HG03342 (cell line): ENCODE measurements around the gene TPST2.

ENCODE experiments used
- ATAC-seq: cut with Tn5 transposase; IDR thresholded peaks from one replicate; pipeline ENCODE4 v1.9.1; 2021; ENCODE audit warnings: mild to moderate bottlenecking, moderate library complexity; ENCODE audit not compliant: unreplicated experiment

TPST2 gene

GRCh38 chr22:26610996-26611395, 21.1 kb upstream of the TPST2 start:
- ATAC-seq = no peak

DNA sequence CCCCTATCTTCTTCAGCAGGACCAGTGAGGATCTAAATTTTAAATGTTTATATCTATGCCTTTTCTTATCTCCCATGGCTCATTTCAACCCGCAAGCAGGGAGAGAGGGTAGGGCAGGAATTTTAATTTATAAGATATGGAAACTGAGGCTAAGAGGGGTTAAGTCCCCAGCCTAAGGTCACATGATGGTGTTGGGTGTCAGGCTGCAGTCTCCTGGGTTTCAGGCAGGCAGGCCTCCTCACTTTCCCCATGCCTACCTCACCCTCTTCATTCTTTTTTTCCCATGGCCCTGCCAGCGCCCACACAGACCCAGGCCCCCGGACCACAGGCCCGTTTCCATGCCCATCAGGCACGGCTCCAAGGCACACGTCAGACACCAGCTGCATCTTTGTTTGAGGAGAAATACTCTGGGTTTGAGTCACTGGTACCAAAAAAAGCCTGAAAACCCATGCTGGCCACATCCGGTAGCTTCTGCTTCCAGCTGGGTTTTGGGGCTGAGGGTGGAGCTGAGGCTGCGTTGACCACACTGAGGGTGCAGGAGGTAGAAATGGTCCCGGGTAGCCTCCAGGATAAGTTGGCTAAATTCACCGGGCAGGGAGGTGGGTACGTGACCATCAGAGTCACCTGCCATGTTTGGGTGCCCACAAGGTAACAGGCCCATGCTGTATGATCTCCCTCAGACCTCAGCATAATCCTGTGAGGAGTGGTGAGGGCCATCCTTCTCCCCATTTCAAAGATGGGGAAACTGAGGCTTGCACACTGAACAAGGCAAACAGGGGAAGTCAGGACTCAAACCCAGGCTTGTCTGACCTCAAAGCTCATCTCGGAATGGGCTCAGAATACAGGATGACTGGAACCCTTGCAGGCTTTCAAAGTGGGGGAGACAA, 20.4 kb upstream of the TPST2 start:
- ATAC-seq = peak; percentile 76

DNA sequence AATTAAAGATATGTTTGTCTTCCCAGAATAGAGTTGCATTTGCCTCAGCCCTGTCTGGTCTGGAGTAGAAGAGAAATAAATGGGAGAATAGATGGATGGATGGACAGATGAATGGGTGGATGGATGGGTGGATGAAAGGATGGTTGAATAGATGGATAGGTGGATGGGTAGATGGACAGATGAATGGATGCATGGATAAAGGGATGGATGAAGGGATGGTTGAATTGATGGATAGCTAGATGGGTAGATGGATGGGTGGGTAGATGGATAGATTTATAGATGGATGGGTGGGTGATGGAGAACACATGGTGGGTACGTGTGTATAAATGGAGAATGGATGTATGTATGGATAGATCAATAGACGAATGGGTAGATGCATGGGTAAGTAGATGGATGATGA, 19.4 kb upstream of the TPST2 start:
- ATAC-seq = no peak

DNA sequence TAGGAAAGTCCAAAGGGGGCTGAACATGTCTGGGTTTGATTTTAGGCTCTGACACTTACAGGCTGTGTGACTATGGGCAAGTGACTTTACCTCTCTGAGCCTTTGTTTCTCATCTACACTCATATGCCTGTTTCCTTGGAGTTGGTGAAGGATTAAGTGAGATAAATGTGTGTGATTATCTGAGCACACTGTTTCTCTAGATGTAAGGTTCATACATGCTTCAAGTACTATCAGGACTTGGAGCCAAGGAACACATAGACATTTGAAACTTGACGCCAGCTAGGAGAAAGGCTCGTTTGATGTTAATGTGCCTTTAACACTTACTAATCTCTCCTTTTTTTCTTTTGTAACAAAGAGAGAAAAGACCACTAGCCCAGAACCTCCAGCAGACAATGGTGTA, 18.2 kb upstream of the TPST2 start:
- no peak for ATAC-seq

GRCh38 chr22:26606611-26607010, 16.7 kb upstream of the TPST2 start:
- no peak for ATAC-seq

DNA sequence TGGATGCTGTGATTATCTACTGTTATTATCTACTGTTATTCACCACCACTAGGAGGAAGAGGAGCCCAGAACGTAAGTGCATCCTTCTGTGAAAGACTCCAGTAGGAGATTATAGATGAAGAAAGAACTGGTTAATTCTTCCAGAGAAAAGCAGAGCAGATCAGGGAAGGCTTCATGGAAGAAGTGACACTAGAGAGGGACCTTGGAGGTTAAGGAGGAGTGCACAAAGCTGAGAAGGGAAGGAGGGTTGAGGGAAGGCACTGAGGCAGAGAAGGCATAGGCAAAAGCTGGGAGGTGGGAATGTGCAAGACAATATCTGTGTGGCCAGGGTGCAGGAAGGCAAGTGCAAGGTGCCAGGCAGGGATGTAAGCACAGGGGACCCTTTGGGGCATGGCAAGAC, 14.4 kb upstream of the TPST2 start:
- ATAC-seq = no peak

DNA sequence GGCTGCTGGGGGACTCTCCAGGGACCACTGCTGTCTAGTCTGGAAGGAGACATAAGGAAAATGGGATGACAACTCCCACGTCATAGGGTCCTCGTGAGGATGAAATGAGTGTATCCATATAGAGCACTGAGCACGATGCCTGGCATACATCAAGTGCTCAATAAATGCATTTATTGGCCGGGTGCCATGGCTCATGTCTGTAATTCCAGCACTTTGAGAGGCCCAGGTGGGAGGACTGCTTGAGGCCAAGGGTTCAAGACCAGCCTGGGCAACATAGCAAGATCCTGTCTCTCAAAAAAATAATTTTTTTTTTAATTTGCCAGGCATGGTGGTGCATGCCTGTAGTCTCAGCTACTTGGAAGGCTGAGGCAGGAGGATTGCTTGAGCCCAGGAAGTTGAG, 12.2 kb upstream of the TPST2 start:
- ATAC-seq = no peak

- no peak for ATAC-seq
Observed at GRCh38 chr22:26601726-26602125, 11.8 kb upstream of the TPST2 start.

- no peak for ATAC-seq
Observed at GRCh38 chr22:26599505-26599904, 9.6 kb upstream of the TPST2 start.

DNA sequence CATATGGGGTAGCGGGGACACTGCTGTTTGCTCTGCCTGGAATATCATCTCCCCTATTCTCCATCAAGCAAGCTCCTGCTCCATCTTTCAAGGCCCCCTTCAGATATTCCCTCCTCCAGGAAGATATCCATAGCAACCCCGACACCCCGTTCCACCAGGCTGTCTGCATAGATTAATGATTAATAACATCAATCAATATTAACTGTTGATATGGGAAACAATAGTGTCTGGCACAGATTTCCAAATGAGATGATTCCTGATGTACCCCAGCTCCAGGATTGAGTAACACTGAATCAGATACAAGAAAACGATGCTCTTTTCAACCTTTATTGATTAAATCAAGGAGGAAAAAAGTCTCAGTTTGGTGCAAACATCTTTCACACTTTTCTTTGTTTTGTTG, 7.5 kb upstream of the TPST2 start:
- ATAC-seq = no peak

- ATAC-seq = no peak
Observed at GRCh38 chr22:26597026-26597425, 7.1 kb upstream of the TPST2 start.

GRCh38 chr22:26593763-26594162, 3.8 kb upstream of the TPST2 start:
- no peak for ATAC-seq

- peak; percentile 52 for ATAC-seq
Observed at GRCh38 chr22:26592421-26592891, 2.5 kb upstream of the TPST2 start.

DNA sequence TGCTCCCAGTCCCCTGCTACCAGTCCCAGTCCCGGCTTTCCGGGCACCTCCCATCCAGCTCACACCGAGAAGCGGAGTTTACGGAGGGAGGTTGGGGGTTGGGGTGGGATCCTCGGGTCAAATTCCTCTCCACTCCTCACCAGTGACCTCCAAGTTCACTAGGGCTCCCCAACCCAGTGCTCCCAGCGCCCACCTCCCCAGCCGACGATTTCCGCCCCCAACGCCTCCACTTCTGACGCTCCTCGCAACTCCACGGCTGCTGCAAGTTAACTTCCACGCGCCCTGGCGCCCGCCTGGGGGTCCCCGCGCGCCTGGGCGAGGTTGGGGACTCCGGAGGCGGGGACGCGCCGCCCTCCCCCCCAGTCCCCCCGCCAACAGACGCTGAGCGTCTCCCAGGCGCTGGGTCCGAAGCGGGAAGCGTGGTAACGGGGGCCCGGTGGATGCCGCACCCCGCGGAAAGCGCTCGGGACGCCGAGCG, 526 bp downstream of the TPST2 start:
- ATAC-seq = no peak

GRCh38 chr22:26588729-26589366, 1.1 kb downstream of the TPST2 start:
- ATAC-seq = no peak

DNA sequence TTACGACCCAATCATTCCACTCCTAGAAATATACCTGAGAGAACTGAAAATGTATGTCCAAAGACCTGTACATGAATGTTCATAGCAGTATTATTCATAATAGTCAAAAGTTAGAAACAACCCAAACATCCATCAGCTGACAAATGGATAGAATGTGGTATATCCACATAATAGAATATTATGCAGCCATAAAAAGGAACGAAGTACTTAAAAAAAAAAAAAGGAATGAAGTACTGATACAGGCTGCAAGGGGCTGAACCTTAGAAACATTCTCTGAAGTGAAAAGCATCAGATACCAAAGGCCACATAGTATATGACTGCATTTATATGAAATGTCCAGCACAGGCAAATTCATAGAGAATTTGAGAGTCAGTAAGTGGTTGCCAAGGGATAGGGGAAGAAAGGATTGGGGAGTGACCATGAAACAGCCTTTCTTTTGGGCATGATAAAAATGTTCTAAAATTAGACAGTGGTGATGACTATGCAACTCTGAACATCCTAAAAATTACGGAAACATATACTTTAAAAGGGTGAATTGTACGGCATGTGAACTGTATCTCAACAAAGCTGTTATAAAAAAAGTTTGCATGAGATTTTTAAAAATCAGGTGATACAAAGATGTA, 1.8 kb downstream of the TPST2 start:
- ATAC-seq = no peak

DNA sequence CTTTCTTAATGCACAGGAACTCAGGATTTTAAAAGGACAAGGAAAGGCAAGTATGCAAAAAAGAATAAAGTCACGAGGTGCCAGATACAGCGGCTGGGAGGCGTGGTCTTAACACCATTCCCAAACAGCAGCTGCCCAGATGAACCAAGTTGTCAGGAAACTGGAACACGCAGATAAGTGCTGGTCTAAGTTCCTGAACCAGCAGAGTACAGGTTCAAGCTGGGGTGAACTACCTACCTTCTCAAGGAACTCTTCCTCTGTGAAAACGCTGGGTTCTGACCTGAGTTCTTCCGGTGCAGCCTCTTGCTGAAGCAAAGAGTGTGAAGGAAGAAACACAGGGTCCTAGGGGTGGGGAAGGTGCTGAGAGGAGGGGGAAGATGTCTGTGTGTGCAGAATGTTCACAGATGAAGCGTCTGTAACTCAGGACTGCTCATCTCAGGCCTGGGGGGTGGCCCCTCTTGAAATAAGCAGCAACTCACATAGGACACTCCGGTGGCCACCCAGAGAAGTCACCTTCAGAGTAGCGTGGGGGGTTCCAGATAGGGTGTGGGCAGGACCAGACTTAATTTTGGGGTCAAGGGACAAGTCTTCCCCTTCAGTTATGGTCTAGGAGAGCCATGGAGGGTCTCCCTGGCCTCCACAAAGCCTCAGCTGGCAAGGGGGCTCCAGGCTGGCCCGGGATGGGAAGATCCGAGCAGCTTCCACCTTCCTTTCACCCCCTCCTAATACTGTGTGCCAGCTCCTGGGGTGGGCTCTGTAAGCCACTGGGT, 3.2 kb downstream of the TPST2 start:
- ATAC-seq = no peak

DNA sequence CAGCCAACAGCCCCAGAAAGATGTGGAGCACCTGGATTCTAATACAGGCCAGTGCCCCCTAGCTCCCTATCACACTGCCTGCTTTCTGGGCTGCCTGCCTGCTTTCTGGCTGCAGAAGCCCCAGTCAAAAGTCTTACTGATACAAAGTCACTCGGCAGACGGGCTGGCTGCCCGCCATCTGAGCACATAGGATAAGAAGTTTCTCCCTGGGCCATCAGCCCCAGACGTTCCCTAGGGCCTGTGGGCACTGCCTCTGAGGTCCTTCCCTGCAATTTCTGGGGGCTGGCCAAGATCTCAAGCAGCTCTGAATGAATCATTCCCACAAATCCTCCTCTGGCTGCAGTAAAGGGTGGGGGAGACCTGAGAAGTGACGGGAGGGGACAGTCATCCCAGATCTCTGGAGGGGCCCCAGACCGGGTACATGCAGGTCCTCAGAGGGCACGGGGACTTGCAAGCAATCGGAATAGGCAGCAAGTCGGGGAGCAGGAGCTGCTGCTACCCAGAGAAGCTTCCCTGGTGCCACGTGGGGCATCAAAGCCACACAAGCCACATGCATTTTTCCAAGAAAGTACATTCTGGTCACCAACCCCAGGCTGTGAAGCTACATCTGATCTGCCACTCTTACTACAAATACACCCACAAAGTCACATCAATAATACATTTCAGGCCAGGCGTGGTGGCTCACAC, 4.7 kb downstream of the TPST2 start:
- ATAC-seq = no peak

DNA sequence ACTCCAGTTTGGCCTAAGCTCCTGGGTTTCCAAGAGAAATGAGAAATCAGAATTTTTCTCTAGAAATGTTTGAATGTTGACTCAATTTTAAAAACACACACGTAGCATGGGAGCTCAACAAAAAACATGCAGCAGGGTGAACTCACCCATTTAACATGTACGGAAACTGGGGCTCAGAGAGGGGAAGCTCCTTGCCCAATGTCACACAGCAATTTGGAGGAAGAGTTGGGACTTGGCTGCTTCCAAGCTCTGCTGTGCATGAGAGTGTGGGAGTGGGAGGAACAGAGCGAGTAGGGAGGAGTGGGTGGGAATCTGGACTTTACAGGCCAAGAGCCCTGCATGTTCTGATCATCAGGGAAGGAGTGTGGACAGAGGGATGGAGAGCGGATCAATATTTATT, 5.9 kb downstream of the TPST2 start:
- no peak for ATAC-seq

GRCh38 chr22:26581633-26582168, 8.2 kb downstream of the TPST2 start:
- no peak for ATAC-seq
